Lower lobe of right lung (tissue), 2 donors: ENCODE results near the gene OR4A47. TPM values are rescaled to one million over a fixed set of nuclear protein-coding genes. Genes with fewer than 3 reads are reported as not detected.
"Not testable (repeated sequence)": the region's sequence is repeated elsewhere in the genome, so short reads cannot be mapped to it uniquely, and the experiment has no call there.

Experiments
- ATAC-seq, 2 donors: fragments of 200-7000 bp; cut with Tn5 transposase; one replicate each; pipeline ENCODE4 v1.9.1; 2020 to 2022; ENCODE audit warnings: mild to moderate bottlenecking in 2 of 2, moderate library complexity in 2 of 2
- DNase-seq: peaks from one replicate; pipeline ENCODE4 v3.0.0-alpha.2; 2020
- H3K27ac ChIP-seq: fragments of 200-600 bp; one replicate; pipeline ENCODE4 v1.8.0; 2022
- H3K27me3 ChIP-seq: fragments of 200-600 bp; one replicate; pipeline ENCODE4 v1.8.0; 2022; ENCODE audit warnings: low read depth
- H3K36me3 ChIP-seq: fragments of 200-600 bp; one replicate; pipeline ENCODE4 v1.8.0; 2022; ENCODE audit warnings: mild to moderate bottlenecking
- H3K4me1 ChIP-seq: fragments of 200-600 bp; one replicate; pipeline ENCODE4 v1.8.0; 2022
- H3K4me3 ChIP-seq: fragments of 200-600 bp; one replicate; pipeline ENCODE4 v1.8.0; 2022; ENCODE audit warnings: mild to moderate bottlenecking
- H3K9me3 ChIP-seq: fragments of 200-600 bp; one replicate; pipeline ENCODE4 v1.8.0; 2022
- intact Hi-C: fragments of 100-400 bp; cut with DNase I; formaldehyde crosslinking; loops from one replicate; pipeline ENCODE4 v1.11.0; 2022
- long read RNA-seq: library from polyadenylated mRNA; unstranded; transcript quantifications from one replicate; pipeline ENCODE4 v2.0.0, GENCODE V29; 2021
- total RNA-seq: library from RNA; stranded (reverse); fragmentation: NEBNext Ultra II Directional; extraction: Animal tissue kit (Norgen Biotek cat#: 25700); gene quantifications from one replicate; pipeline ENCODE4 v1.2.1, GENCODE V29; 2021
- TF ChIP-seq, protein P1 (sequence below): fragments of 200-600 bp; IDR thresholded peaks from one replicate; pipeline ENCODE4 v1.8.0; 2022; ENCODE audit warnings: antibody characterized with exemption, mild to moderate bottlenecking
- donor health status: DM: no; HTN: yes; CAD: no; lungs with severe emphysema.

The OR4A47 gene, protein sequence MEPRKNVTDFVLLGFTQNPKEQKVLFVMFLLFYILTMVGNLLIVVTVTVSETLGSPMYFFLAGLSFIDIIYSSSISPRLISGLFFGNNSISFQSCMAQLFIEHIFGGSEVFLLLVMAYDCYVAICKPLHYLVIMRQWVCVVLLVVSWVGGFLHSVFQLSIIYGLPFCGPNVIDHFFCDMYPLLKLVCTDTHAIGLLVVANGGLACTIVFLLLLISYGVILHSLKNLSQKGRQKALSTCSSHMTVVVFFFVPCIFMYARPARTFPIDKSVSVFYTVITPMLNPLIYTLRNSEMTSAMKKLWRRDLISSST
- total RNA-seq: not detected
- long read RNA-seq: 0 reads

DNA sequence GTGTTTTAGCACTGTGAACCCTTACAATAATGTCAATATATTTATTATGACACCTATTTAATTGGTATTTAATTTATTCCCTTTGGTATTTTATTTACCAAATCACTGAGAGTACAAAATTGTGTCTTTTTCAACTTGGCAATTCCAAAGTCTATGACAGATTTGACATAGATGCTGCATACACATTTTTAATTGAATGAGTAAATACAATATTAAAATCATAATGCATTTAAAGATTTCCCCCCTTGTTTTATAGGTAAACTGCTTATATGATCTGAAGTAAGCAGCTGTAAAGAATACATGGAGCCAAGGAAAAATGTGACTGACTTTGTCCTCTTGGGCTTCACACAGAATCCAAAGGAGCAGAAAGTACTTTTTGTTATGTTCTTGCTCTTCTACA lies at the start of gene OR4A47:
TSS of gene OR4A47 (plus strand) at position 301 of the 400 bp plus-strand sequence. CDS start at position 301, 0 bp downstream.
- H3K4me1 ChIP-seq, H3K4me3 ChIP-seq, H3K27me3 ChIP-seq, H3K9me3 ChIP-seq, DNase-seq, H3K27ac ChIP-seq, H3K36me3 ChIP-seq, ATAC-seq, intact Hi-C loops: not testable (repeated sequence)

DNA sequence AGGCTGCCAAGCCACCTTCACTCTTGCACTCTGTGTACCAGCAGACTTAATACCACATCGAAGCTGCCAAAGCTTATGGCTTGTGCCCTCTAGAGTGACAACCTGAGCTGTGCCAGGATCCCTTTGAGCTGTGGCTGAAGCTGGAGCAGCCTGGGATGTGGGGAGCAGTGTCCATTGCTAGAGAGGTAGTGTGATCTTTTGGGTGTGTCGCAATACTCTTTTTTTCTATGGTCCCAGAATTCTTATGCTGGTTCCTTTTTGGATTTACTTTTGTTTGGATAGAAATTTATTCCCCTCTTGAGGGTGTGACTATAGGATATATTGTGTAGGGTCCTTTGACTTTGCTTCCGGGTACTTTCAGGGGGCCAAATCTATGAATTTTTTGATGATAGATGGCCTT lies 32.7 kb upstream of the OR4A47 start:
- H3K4me3 ChIP-seq, H3K36me3 ChIP-seq, intact Hi-C loops, DNase-seq, H3K27me3 ChIP-seq, H3K4me1 ChIP-seq, H3K9me3 ChIP-seq, H3K27ac ChIP-seq, ATAC-seq: not testable (repeated sequence)

DNA sequence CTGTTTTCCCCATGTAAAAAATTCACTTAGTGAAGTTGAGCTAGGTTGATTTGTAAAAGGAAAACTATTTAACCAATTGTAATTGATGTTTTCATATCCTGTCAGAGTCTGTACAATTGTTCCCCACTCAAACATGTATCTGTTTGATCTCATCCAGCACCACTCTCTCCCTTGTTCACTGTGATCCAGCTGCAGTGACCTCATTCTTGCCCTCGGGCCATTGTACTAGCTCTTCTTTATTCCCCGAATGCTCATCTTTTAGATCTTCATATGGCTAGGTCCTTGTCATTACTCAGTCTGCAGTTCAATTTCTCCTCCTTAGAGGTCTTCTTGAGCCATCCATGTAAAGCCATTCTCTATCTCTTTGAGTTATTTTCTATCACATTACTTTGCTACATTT lies 14.6 kb upstream of the OR4A47 start:
- ATAC-seq, H3K9me3 ChIP-seq, DNase-seq, H3K27ac ChIP-seq, H3K27me3 ChIP-seq, intact Hi-C loops, H3K4me1 ChIP-seq, H3K36me3 ChIP-seq, H3K4me3 ChIP-seq: not testable (repeated sequence)

DNA sequence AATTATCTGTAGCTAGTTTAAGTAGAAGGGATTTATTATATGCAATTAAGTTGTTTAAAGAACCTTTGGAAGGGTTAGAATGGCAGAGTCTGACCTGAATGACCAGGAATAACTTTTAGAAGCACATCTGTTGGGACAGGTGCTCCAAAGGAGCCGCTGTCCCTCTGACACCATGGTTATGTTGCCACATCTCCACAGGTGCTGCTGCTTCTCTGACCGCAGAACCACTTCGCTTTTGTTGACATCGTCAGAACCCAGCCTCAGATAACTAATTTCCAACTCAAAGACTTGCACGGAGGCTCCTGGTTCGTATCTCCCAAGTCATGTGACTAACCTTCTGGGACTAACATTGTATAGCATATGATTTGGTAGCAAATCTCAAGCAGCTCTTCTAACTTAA lies 13.9 kb upstream of the OR4A47 start:
- DNase-seq, H3K27me3 ChIP-seq, H3K4me1 ChIP-seq, H3K4me3 ChIP-seq, H3K27ac ChIP-seq, intact Hi-C loops, H3K9me3 ChIP-seq, H3K36me3 ChIP-seq, ATAC-seq: not testable (repeated sequence)

DNA sequence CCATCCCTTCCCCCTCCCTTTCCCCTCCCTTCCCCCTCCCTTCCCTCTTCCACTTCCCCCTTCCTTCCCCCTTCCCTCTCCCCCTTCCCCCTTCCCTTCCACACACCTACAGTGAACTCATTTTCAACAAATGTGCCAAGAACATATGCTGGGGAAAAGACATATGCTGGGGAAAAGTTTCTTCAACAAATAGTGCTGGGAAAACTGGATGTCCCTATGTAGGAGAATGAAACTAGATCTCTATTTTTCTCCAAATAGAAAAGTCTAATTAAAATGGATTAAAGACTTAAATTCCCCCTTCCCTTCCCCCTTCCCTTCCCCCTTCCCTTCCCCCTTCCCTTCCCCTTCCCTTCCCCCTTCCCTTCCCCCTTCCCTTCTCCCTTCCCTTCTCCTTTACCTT lies 17.6 kb downstream of the OR4A47 start:
- H3K9me3 ChIP-seq, ATAC-seq, DNase-seq, H3K27ac ChIP-seq, H3K36me3 ChIP-seq, H3K27me3 ChIP-seq, H3K4me3 ChIP-seq, intact Hi-C loops, H3K4me1 ChIP-seq: not testable (repeated sequence)

DNA sequence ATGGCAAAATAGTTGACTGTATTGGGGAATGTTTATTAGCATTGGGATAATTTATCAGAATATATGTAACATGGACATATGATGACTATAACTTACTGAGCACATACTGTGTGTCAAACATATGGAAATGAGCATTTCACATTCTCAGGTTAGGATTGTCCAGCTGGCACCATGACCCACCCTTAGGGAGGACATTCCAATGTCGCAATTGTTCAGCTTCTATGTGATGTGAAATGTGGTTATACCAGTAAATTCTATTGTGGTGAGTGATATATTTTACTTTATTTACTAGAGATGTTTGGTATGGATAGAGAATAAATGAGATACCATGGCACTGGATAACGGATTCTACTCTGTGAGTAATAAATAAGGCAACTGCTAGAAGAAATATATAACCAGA lies 50.4 kb downstream of the OR4A47 start:
- intact Hi-C loops: no loop called here
- ATAC-seq: no peak
- H3K9me3 ChIP-seq: no peaks in the 10 kb centered on the region
- DNase-seq: no peak
- no peaks in the 10 kb centered on the region for H3K36me3 ChIP-seq
- no peaks in the 10 kb centered on the region for H3K4me1 ChIP-seq
- no peak overlapping the region for H3K27ac ChIP-seq
- TF ChIP-seq, protein P1, sequence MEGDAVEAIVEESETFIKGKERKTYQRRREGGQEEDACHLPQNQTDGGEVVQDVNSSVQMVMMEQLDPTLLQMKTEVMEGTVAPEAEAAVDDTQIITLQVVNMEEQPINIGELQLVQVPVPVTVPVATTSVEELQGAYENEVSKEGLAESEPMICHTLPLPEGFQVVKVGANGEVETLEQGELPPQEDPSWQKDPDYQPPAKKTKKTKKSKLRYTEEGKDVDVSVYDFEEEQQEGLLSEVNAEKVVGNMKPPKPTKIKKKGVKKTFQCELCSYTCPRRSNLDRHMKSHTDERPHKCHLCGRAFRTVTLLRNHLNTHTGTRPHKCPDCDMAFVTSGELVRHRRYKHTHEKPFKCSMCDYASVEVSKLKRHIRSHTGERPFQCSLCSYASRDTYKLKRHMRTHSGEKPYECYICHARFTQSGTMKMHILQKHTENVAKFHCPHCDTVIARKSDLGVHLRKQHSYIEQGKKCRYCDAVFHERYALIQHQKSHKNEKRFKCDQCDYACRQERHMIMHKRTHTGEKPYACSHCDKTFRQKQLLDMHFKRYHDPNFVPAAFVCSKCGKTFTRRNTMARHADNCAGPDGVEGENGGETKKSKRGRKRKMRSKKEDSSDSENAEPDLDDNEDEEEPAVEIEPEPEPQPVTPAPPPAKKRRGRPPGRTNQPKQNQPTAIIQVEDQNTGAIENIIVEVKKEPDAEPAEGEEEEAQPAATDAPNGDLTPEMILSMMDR: no peak
- H3K4me3 ChIP-seq: no peak overlapping the region
- H3K27me3 ChIP-seq: no peaks in the 10 kb centered on the region

Other genes starting within 250 kb of the OR4A47 start
- gene OR4X2, start 243.7 kb upstream of the OR4A47 start, total RNA-seq: not detected
- not detected for gene OR4X1, start 224.9 kb upstream of the OR4A47 start, total RNA-seq
- not detected for gene OR4S1, start 182.6 kb upstream of the OR4A47 start, total RNA-seq
- gene OR4C3, start 163.9 kb upstream of the OR4A47 start, total RNA-seq: not detected
- gene OR4C5, start 122.3 kb upstream of the OR4A47 start, total RNA-seq: not detected